ENCODE measurements around the gene MGAT5B. TPM values are rescaled to one million over a fixed set of nuclear protein-coding genes. Genes with fewer than 3 reads are reported as not detected.

MGAT5B gene
- total and polyA plus RNA-seq, 2 experiments from 2014 or later, result 1.6 to 10.0 TPM

DNA sequence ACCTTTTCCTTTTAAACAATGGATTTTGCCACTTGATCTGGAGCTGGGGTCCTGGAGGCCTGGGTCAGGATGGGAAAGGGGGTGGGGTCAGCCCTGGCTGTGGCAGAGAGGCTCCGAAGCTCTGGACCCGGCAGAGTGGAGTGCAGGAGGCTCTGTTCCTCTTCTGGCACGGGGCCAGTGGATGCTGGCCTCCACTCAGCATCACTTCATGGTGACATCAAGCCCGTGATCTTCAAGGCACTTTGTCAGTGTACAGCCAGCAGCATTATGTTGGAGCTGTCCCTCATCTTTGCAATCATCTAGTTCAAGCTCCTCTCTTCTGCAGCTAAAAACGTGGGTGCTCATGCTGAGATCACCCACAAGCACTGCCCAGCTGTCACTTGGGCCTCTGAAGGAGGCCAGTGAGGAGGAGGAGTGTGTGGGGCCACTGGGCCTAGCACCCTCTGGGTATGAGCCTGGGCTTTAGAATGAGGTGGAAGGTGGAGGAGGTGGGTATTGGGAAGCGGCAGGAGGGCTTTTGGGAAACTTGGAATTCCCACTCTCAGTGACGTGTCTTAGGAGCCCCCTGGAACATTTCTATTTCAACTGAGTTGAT lies 45.9 kb upstream of the MGAT5B start (continued):
- TF ChIP-seq, protein P1, sequence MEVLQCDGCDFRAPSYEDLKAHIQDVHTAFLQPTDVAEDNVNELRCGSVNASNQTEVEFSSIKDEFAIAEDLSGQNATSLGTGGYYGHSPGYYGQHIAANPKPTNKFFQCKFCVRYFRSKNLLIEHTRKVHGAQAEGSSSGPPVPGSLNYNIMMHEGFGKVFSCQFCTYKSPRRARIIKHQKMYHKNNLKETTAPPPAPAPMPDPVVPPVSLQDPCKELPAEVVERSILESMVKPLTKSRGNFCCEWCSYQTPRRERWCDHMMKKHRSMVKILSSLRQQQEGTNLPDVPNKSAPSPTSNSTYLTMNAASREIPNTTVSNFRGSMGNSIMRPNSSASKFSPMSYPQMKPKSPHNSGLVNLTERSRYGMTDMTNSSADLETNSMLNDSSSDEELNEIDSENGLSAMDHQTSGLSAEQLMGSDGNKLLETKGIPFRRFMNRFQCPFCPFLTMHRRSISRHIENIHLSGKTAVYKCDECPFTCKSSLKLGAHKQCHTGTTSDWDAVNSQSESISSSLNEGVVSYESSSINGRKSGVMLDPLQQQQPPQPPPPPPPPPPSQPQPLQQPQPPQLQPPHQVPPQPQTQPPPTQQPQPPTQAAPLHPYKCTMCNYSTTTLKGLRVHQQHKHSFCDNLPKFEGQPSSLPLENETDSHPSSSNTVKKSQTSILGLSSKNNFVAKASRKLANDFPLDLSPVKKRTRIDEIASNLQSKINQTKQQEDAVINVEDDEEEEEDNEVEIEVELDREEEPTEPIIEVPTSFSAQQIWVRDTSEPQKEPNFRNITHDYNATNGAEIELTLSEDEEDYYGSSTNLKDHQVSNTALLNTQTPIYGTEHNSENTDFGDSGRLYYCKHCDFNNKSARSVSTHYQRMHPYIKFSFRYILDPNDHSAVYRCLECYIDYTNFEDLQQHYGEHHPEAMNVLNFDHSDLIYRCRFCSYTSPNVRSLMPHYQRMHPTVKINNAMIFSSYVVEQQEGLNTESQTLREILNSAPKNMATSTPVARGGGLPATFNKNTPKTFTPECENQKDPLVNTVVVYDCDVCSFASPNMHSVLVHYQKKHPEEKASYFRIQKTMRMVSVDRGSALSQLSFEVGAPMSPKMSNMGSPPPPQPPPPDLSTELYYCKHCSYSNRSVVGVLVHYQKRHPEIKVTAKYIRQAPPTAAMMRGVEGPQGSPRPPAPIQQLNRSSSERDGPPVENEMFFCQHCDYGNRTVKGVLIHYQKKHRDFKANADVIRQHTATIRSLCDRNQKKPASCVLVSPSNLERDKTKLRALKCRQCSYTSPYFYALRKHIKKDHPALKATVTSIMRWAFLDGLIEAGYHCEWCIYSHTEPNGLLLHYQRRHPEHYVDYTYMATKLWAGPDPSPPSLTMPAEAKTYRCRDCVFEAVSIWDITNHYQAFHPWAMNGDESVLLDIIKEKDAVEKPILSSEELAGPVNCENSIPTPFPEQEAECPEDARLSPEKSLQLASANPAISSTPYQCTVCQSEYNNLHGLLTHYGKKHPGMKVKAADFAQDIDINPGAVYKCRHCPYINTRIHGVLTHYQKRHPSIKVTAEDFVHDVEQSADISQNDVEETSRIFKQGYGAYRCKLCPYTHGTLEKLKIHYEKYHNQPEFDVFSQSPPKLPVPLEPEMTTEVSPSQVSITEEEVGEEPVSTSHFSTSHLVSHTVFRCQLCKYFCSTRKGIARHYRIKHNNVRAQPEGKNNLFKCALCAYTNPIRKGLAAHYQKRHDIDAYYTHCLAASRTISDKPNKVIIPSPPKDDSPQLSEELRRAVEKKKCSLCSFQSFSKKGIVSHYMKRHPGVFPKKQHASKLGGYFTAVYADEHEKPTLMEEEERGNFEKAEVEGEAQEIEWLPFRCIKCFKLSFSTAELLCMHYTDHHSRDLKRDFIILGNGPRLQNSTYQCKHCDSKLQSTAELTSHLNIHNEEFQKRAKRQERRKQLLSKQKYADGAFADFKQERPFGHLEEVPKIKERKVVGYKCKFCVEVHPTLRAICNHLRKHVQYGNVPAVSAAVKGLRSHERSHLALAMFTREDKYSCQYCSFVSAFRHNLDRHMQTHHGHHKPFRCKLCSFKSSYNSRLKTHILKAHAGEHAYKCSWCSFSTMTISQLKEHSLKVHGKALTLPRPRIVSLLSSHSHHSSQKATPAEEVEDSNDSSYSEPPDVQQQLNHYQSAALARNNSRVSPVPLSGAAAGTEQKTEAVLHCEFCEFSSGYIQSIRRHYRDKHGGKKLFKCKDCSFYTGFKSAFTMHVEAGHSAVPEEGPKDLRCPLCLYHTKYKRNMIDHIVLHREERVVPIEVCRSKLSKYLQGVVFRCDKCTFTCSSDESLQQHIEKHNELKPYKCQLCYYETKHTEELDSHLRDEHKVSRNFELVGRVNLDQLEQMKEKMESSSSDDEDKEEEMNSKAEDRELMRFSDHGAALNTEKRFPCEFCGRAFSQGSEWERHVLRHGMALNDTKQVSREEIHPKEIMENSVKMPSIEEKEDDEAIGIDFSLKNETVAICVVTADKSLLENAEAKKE (CRISPR knock-in tag; IDR thresholded peaks at IDR 0.05), result no peak
- TF ChIP-seq, protein P2, sequence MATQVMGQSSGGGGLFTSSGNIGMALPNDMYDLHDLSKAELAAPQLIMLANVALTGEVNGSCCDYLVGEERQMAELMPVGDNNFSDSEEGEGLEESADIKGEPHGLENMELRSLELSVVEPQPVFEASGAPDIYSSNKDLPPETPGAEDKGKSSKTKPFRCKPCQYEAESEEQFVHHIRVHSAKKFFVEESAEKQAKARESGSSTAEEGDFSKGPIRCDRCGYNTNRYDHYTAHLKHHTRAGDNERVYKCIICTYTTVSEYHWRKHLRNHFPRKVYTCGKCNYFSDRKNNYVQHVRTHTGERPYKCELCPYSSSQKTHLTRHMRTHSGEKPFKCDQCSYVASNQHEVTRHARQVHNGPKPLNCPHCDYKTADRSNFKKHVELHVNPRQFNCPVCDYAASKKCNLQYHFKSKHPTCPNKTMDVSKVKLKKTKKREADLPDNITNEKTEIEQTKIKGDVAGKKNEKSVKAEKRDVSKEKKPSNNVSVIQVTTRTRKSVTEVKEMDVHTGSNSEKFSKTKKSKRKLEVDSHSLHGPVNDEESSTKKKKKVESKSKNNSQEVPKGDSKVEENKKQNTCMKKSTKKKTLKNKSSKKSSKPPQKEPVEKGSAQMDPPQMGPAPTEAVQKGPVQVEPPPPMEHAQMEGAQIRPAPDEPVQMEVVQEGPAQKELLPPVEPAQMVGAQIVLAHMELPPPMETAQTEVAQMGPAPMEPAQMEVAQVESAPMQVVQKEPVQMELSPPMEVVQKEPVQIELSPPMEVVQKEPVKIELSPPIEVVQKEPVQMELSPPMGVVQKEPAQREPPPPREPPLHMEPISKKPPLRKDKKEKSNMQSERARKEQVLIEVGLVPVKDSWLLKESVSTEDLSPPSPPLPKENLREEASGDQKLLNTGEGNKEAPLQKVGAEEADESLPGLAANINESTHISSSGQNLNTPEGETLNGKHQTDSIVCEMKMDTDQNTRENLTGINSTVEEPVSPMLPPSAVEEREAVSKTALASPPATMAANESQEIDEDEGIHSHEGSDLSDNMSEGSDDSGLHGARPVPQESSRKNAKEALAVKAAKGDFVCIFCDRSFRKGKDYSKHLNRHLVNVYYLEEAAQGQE (IDR thresholded peaks at IDR 0.05; ENCODE audit: unreplicated experiment), result no peak
- no peak for TF ChIP-seq EZH2phosphoT487 (IDR thresholded peaks at IDR 0.05; ENCODE audit: unreplicated experiment)

DNA sequence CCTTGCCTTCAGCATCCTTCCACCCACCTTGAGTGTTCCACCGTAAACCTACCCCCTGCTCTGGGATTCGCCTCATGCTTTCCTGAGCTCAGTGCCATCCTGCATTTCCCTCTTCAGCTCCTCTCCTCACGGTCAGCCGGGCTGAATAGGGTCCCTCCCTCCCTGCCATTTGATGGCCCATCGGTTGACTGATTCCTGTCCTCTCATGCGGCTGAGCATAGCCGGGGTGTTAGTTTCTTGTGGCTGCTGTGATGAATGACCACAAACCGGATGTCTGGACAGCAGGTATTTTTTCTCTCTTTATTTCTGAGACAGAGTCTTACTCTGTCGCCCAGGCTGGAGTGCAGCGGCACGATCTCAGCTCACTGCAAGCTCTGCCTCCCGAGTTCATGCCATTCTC lies 44.1 kb upstream of the MGAT5B start:
- H3K27ac Mint-ChIP-seq, result no peak overlapping the region
- no peak for TF ChIP-seq CREB1 (CRISPR knock-in tag; IDR thresholded peaks at IDR 0.05; ENCODE audit: low read depth)
- TF ChIP-seq STAT1 (IDR thresholded peaks at IDR 0.05; ENCODE audit: unreplicated experiment), result no peak
- TF ChIP-seq, protein P3, sequence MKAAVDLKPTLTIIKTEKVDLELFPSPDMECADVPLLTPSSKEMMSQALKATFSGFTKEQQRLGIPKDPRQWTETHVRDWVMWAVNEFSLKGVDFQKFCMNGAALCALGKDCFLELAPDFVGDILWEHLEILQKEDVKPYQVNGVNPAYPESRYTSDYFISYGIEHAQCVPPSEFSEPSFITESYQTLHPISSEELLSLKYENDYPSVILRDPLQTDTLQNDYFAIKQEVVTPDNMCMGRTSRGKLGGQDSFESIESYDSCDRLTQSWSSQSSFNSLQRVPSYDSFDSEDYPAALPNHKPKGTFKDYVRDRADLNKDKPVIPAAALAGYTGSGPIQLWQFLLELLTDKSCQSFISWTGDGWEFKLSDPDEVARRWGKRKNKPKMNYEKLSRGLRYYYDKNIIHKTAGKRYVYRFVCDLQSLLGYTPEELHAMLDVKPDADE (IDR thresholded peaks at IDR 0.05), result no peak
- TF ChIP-seq NANOG (IDR thresholded peaks at IDR 0.05; ENCODE audit: borderline replicate concordance), result no peak

More for the DNA sequence above, 44.1 kb upstream of the MGAT5B start:
- no peaks in the 10 kb centered on the region for H3K4me1 ChIP-seq (ENCODE audit: insufficient read depth)
- Mint-ChIP-seq H3K4me1 (peaks cover 9% of the 10 kb centered on the region), H3K9me3 (no peaks in the 10 kb centered on the region; the same call in 2 of the 3 replicates), H3K27me3 (ENCODE audit: insufficient read depth, low read depth, poor library complexity) (peaks cover 3% of the 10 kb centered on the region), H3K36me3 (ENCODE audit: low read depth) (no peaks in the 10 kb centered on the region), H3K4me3 (no peak overlapping the region)
- H3K79me2 ChIP-seq (replicated peaks; ENCODE audit: insufficient read depth), result no peaks in the 10 kb centered on the region
- no peaks in the 10 kb centered on the region for H3K36me3 ChIP-seq (ENCODE audit: insufficient read depth)
- no peaks in the 10 kb centered on the region for H3F3A ChIP-seq (replicated peaks; ENCODE audit: low read depth)
- H3K27me3 ChIP-seq (ENCODE audit: insufficient read depth), result no peaks in the 10 kb centered on the region
- H3K9me2 ChIP-seq (ENCODE audit: insufficient read depth), result no peaks in the 10 kb centered on the region
- H3K4me2 ChIP-seq, result no peak overlapping the region
- ATAC-seq, result no peak
- H4K20me1 ChIP-seq (replicated peaks; ENCODE audit: insufficient read depth), result no peaks in the 10 kb centered on the region
- no peak for DNase-seq (ENCODE audit: low spot score)
- no peak overlapping the region for H3K4me3 ChIP-seq
- no peak overlapping the region for H2AFZ ChIP-seq
- H3K27ac ChIP-seq (ENCODE audit: low read depth), result no peak overlapping the region
